SK-N-SH treated with all-trans-retinoic acid at 6 μM for 48 hours (cell line): ENCODE results near the gene UNC13C.

Source experiments
- ATAC-seq: fragments of 200-7000 bp; cut with Tn5 transposase; 3 replicates; pipeline ENCODE4 v1.9.1; 2020; ENCODE audit warnings: mild to moderate bottlenecking, moderate library complexity
- ARNTL ChIP-seq: fragments of 450-650 bp; formaldehyde crosslinking; IDR thresholded peaks from 2 replicates; pipeline ENCODE4 v1.5.0; 2020; ENCODE audit warnings: low read depth, mild to moderate bottlenecking, moderate library complexity, borderline replicate concordance
- CREB5 ChIP-seq: fragments of 250-450 bp; sonication (Bioruptor Pico); IDR thresholded peaks from 2 replicates; pipeline ENCODE4 v1.5.1; 2020; ENCODE audit warnings: low read depth, mild to moderate bottlenecking, moderate library complexity
- CSDC2 ChIP-seq: fragments of 250-450 bp; sonication (Bioruptor Pico); IDR thresholded peaks from 2 replicates; pipeline ENCODE4 v1.5.0; 2020; ENCODE audit warnings: mild to moderate bottlenecking, moderate library complexity
- CSRNP3 ChIP-seq: fragments of 250-450 bp; sonication (Bioruptor Pico); IDR thresholded peaks from 2 replicates; pipeline ENCODE4 v1.5.1; 2021; ENCODE audit warnings: mild to moderate bottlenecking, moderate library complexity
- ESRRG ChIP-seq: fragments of 250-450 bp; sonication (Bioruptor Pico); IDR thresholded peaks from 2 replicates; pipeline ENCODE4 v1.6.1; 2021; ENCODE audit warnings: mild to moderate bottlenecking
- GLIS3 ChIP-seq: fragments of 250-450 bp; sonication (Bioruptor Pico); IDR thresholded peaks from 2 replicates; pipeline ENCODE4 v1.5.0; 2020; ENCODE audit warnings: mild to moderate bottlenecking, moderate library complexity
- ISL1 ChIP-seq: fragments of 250-450 bp; sonication (Bioruptor Pico); IDR thresholded peaks from 2 replicates; pipeline ENCODE4 v2.1.2; 2022; ENCODE audit warnings: mild to moderate bottlenecking, moderate library complexity
- OSR1 ChIP-seq: fragments of 250-450 bp; sonication (Bioruptor Pico); IDR thresholded peaks from 2 replicates; pipeline ENCODE4 v1.8.0; 2022; ENCODE audit warnings: moderate library complexity, mild to moderate bottlenecking, inconsistent platforms
- PATZ1 ChIP-seq: fragments of 250-450 bp; sonication (Bioruptor Pico); IDR thresholded peaks from 2 replicates; pipeline ENCODE4 v1.8.0; 2020; ENCODE audit warnings: mild to moderate bottlenecking, moderate library complexity, borderline replicate concordance
- POU6F1 ChIP-seq: fragments of 250-450 bp; sonication (Bioruptor Pico); IDR thresholded peaks from 2 replicates; pipeline ENCODE4 v1.8.0; 2021; ENCODE audit warnings: low read depth, mild to moderate bottlenecking, moderate library complexity, borderline replicate concordance
- PPARA ChIP-seq: fragments of 250-450 bp; sonication (Bioruptor Pico); IDR thresholded peaks from 2 replicates; pipeline ENCODE4 v1.5.0; 2020; ENCODE audit warnings: mild to moderate bottlenecking, borderline replicate concordance
- RARB ChIP-seq: fragments of 250-450 bp; sonication (Bioruptor Pico); IDR thresholded peaks from 2 replicates; pipeline ENCODE4 v1.8.0; 2021; ENCODE audit warnings: mild to moderate bottlenecking, moderate library complexity
- SNAI2 ChIP-seq: fragments of 250-450 bp; sonication (Bioruptor Pico); IDR thresholded peaks from 2 replicates; pipeline ENCODE4 v1.5.0; 2020; ENCODE audit warnings: mild to moderate bottlenecking, moderate library complexity
- TCF4 ChIP-seq: fragments of 250-450 bp; sonication (Bioruptor Pico); IDR thresholded peaks from 2 replicates; pipeline ENCODE4 v1.8.0; 2021; ENCODE audit warnings: mild to moderate bottlenecking, moderate library complexity, borderline replicate concordance
- ZC3H10 ChIP-seq: fragments of 250-450 bp; sonication (Bioruptor Pico); IDR thresholded peaks from 2 replicates; pipeline ENCODE4 v1.5.1; 2021; ENCODE audit warnings: mild to moderate bottlenecking, moderate library complexity
- ZFP3 ChIP-seq: fragments of 250-450 bp; sonication (Bioruptor Pico); IDR thresholded peaks from 2 replicates; pipeline ENCODE4 v1.5.0; 2020; ENCODE audit warnings: mild to moderate bottlenecking, moderate library complexity
- ZFP30 ChIP-seq: fragments of 450-650 bp; formaldehyde crosslinking; IDR thresholded peaks from 2 replicates; pipeline ENCODE4 v1.5.0; 2022; ENCODE audit warnings: mild to moderate bottlenecking, moderate library complexity
- ZNF565 ChIP-seq: fragments of 450-650 bp; formaldehyde crosslinking; conservative IDR thresholded peaks from 2 replicates; pipeline ENCODE4 v1.5.0; 2020; ENCODE audit warnings: low read depth, mild to moderate bottlenecking, moderate library complexity
- ZNF70 ChIP-seq: fragments of 450-650 bp; formaldehyde crosslinking; IDR thresholded peaks from 2 replicates; pipeline ENCODE4 v1.5.0; 2020; ENCODE audit warnings: mild to moderate bottlenecking, moderate library complexity
- ZNF8 ChIP-seq: fragments of 450-650 bp; formaldehyde crosslinking; IDR thresholded peaks from 2 replicates; pipeline ENCODE4 v1.5.0; 2020; ENCODE audit warnings: mild to moderate bottlenecking, moderate library complexity

Gene UNC13C

GRCh38 chr15:54519577-54519976 lies 541.3 kb downstream of the UNC13C start:
- TF ChIP-seq ZFP3 = no peak
- TF ChIP-seq GLIS3 (CRISPR knock-in tag) = no peak
- no peak for TF ChIP-seq ZC3H10 (CRISPR knock-in tag)
- no peak for TF ChIP-seq ZNF8 (CRISPR knock-in tag)
- no peak for TF ChIP-seq POU6F1 (CRISPR knock-in tag)
- no peak for TF ChIP-seq ZFP30 (CRISPR knock-in tag)
- TF ChIP-seq CREB5 (CRISPR knock-in tag) = no peak
- TF ChIP-seq ISL1 (CRISPR knock-in tag) = no peak
- TF ChIP-seq, all 23 proteins: peak for 0
- ATAC-seq = no peak

GRCh38 chr15:54520616-54521015 lies 542.4 kb downstream of the UNC13C start:
- no peak for ATAC-seq
- TF ChIP-seq SNAI2 (CRISPR knock-in tag) = no peak
- no peak for TF ChIP-seq CSRNP3 (CRISPR knock-in tag)
- TF ChIP-seq ZNF8 (CRISPR knock-in tag) = no peak
- no peak for TF ChIP-seq RARB (CRISPR knock-in tag)
- TF ChIP-seq ZC3H10 (CRISPR knock-in tag) = no peak
- TF ChIP-seq CREB5 (CRISPR knock-in tag) = no peak
- TF ChIP-seq ESRRG (CRISPR knock-in tag) = no peak
- no peak for TF ChIP-seq GLIS3 (CRISPR knock-in tag)
- no peak for TF ChIP-seq PPARA (CRISPR knock-in tag)
- no peak for TF ChIP-seq ISL1 (CRISPR knock-in tag)
- no peak for TF ChIP-seq CSDC2 (CRISPR knock-in tag)

GRCh38 chr15:54521206-54521605 lies 543.0 kb downstream of the UNC13C start:
- ATAC-seq = no peak
- TF ChIP-seq SNAI2 (CRISPR knock-in tag) (no peak), CSDC2 (CRISPR knock-in tag) (no peak), RARB (CRISPR knock-in tag) (no peak), ISL1 (CRISPR knock-in tag) (no peak), GLIS3 (CRISPR knock-in tag) (no peak), ZC3H10 (CRISPR knock-in tag) (no peak), ZFP3 (no peak), POU6F1 (CRISPR knock-in tag) (no peak), ARNTL (no peak), PPARA (CRISPR knock-in tag) (no peak), ZFP30 (CRISPR knock-in tag) (no peak), ESRRG (CRISPR knock-in tag) (no peak), ZNF565 (CRISPR knock-in tag) (no peak), ZNF8 (CRISPR knock-in tag) (no peak), ZNF70 (CRISPR knock-in tag) (no peak), TCF4 (CRISPR knock-in tag) (no peak), CREB5 (CRISPR knock-in tag) (no peak), PATZ1 (CRISPR knock-in tag) (no peak), OSR1 (CRISPR knock-in tag) (no peak)
- TF ChIP-seq, all 23 proteins: peak for 0
